Measurements from ENCODE around the gene PRKCA. TPM values are rescaled to one million over a fixed set of nuclear protein-coding genes. Genes with fewer than 3 reads are reported as not detected.

The PRKCA gene
- total RNA-seq, 1 donor from 2014 or later: 80.1 TPM

DNA sequence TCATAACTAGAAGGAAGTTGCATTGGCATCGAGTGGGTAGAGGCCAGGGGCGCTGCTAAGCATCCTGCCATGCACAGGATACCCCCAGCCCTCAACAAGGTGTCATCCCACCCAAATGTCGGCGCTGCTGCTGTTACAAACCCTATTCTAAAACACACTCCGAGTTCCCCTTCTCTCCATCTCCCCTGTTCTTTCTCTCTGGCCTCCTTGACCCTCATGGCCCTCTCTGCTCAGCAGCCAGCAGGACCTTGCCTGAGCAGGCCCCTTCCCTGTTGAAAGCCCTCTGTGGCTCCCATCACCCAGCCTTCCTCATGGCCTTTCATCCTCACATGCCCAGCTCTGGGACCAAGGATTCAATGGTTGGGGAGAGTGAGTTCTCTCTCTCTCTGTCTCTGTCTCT lies 510.2 kb downstream of the PRKCA start:
- DNase-seq (ENCODE audit: extremely low spot score, unreplicated experiment): no peak
- Mint-ChIP-seq H3K4me3 (ENCODE audit: unreplicated experiment) (no peak overlapping the region), H3K4me1 (ENCODE audit: unreplicated experiment) (peaks cover under 1% of the 10 kb centered on the region), H3K27ac (ENCODE audit: unreplicated experiment) (no peak overlapping the region), H3K27me3 (ENCODE audit: unreplicated experiment) (peaks cover 5% of the 10 kb centered on the region), H3K36me3 (ENCODE audit: unreplicated experiment) (no peaks in the 10 kb centered on the region), H3K9me3 (ENCODE audit: unreplicated experiment) (peaks cover 1% of the 10 kb centered on the region)
- TF ChIP-seq, protein P1, sequence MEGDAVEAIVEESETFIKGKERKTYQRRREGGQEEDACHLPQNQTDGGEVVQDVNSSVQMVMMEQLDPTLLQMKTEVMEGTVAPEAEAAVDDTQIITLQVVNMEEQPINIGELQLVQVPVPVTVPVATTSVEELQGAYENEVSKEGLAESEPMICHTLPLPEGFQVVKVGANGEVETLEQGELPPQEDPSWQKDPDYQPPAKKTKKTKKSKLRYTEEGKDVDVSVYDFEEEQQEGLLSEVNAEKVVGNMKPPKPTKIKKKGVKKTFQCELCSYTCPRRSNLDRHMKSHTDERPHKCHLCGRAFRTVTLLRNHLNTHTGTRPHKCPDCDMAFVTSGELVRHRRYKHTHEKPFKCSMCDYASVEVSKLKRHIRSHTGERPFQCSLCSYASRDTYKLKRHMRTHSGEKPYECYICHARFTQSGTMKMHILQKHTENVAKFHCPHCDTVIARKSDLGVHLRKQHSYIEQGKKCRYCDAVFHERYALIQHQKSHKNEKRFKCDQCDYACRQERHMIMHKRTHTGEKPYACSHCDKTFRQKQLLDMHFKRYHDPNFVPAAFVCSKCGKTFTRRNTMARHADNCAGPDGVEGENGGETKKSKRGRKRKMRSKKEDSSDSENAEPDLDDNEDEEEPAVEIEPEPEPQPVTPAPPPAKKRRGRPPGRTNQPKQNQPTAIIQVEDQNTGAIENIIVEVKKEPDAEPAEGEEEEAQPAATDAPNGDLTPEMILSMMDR (IDR thresholded peaks at IDR 0.05): no peak

DNA sequence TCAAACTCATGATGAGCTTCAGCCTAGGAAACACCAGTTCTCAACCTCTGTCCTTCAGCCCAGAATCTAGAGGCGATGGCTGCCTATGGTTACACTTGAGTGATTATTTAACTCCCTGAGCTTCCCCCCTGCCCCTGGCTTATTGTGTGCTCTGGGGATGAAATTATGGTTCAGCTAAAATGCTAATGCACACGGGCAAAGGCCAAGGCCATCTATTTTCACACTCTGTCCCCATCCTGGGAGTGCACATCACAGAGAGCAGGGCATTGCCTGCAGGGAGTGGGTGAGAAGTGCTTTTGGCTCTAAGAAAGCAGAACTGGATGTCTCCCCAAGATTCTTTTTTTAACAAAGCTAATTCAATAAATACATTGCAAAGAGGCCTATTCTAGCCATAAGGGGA lies 510.9 kb downstream of the PRKCA start:
- Mint-ChIP-seq H3K9me3 (ENCODE audit: unreplicated experiment) (peaks cover 5% of the 10 kb centered on the region), H3K36me3 (ENCODE audit: unreplicated experiment) (no peaks in the 10 kb centered on the region), H3K27ac (ENCODE audit: unreplicated experiment) (no peak overlapping the region), H3K27me3 (ENCODE audit: unreplicated experiment) (peaks cover 8% of the 10 kb centered on the region), H3K4me1 (ENCODE audit: unreplicated experiment) (no peaks in the 10 kb centered on the region), H3K4me3 (ENCODE audit: unreplicated experiment) (no peak overlapping the region)
- DNase-seq (ENCODE audit: extremely low spot score, unreplicated experiment): no peak
- TF ChIP-seq, protein P1 (IDR thresholded peaks at IDR 0.05): no peak

DNA sequence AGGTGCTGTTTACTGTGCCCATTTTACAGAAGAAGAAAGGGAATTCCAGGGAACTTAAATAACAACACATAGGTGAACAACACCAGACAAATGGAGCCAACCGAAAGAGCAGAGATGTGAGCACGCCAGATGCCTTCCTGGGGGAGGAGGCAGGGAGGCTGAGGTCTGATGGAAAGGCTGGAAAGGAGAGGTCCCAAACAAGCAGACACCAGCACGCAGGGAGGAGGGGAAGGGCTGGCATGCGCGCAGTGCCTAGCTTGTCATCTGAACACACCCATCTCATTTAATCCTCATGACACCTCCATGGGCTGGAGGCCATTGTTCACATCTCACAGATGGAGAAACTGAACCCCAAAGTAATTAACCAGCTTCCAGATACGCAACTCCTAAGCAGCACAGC lies 511.6 kb downstream of the PRKCA start:
- TF ChIP-seq, protein P1 (IDR thresholded peaks at IDR 0.05): no peak
- Mint-ChIP-seq H3K27ac (ENCODE audit: unreplicated experiment) (no peak overlapping the region), H3K36me3 (ENCODE audit: unreplicated experiment) (no peaks in the 10 kb centered on the region), H3K27me3 (ENCODE audit: unreplicated experiment) (peaks cover 10% of the 10 kb centered on the region), H3K4me3 (ENCODE audit: unreplicated experiment) (no peak overlapping the region), H3K9me3 (ENCODE audit: unreplicated experiment) (peaks cover 5% of the 10 kb centered on the region), H3K4me1 (ENCODE audit: unreplicated experiment) (no peaks in the 10 kb centered on the region)
- DNase-seq (ENCODE audit: extremely low spot score, unreplicated experiment): no peak

DNA sequence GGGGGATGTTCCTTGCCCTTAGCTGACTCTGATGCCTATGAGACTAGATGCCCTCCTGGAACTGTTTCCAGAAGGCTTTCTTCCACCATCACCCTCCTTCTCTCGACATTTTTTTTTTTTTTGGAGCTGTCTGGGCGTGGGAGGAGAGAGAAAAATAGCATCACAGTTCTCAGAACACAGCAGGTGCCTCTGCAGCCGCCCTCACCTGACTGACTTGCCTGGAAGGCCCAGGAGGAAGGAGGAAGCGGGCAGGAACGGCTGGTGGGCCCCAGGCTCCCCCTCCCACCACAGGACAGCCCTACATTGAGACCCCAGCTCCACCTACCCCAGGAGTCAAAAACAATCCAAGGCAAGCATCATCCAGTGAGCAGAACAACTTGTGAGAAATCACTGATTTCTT lies 512.2 kb downstream of the PRKCA start:
- H3K27ac Mint-ChIP-seq (ENCODE audit: unreplicated experiment): no peak overlapping the region
- TF ChIP-seq, protein P1 (IDR thresholded peaks at IDR 0.05): no peak
- H3K27me3 Mint-ChIP-seq (ENCODE audit: unreplicated experiment): peaks cover 15% of the 10 kb centered on the region
- H3K36me3 Mint-ChIP-seq (ENCODE audit: unreplicated experiment): no peaks in the 10 kb centered on the region
- DNase-seq (ENCODE audit: extremely low spot score, unreplicated experiment): no peak
- no peaks in the 10 kb centered on the region for H3K4me1 Mint-ChIP-seq (ENCODE audit: unreplicated experiment)
- peaks cover 5% of the 10 kb centered on the region for H3K9me3 Mint-ChIP-seq (ENCODE audit: unreplicated experiment)
- no peak overlapping the region for H3K4me3 Mint-ChIP-seq (ENCODE audit: unreplicated experiment)

DNA sequence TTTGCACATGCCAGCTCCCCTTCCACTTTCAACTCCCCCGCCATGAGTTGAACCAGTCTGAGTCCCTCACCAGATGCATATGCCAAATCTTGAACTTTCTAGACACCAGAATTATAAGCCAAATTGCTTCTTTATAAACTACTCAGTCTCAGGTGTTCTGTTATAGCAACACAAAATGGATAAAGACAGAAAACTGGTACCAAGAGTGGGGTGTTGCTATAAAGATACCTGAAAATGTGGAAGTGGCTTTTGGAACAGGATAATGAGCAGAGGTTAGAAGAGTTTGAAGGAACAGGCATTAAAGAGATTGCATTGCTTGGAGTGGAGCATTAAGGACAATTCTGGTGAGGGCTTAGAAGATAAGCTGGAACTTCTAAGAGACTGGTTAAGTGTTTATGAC lies 515.3 kb downstream of the PRKCA start:
- Mint-ChIP-seq H3K27ac (ENCODE audit: unreplicated experiment) (no peak overlapping the region), H3K4me3 (ENCODE audit: unreplicated experiment) (no peak overlapping the region), H3K36me3 (ENCODE audit: unreplicated experiment) (no peaks in the 10 kb centered on the region)

More for the DNA sequence above, 515.3 kb downstream of the PRKCA start:
- Mint-ChIP-seq H3K27me3 (ENCODE audit: unreplicated experiment) (peaks cover 18% of the 10 kb centered on the region), H3K4me1 (ENCODE audit: unreplicated experiment) (no peaks in the 10 kb centered on the region), H3K9me3 (ENCODE audit: unreplicated experiment) (peaks cover 5% of the 10 kb centered on the region)
- TF ChIP-seq, protein P1 (IDR thresholded peaks at IDR 0.05): no peak
- DNase-seq (ENCODE audit: extremely low spot score, unreplicated experiment): no peak

All from osteocyte (in vitro differentiated cells).